Breast epithelium (tissue), 4 donors: ENCODE data around the gene ATOSA. TPM values are rescaled to one million over a fixed set of nuclear protein-coding genes. Genes with fewer than 3 reads are reported as not detected.

Source experiments
- DNase-seq, 2 donors: peaks; one replicate each; pipeline ENCODE4 v3.0.0-alpha.2; 2019; ENCODE audit warnings: low spot score in 2 of 2
- H3K27ac ChIP-seq, 2 donors: fragments of 200-600 bp; sonication (generic) in 1 of 2; one replicate each; pipeline ENCODE4 v1.5.1; 2016 to 2019; ENCODE audit warnings: mild to moderate bottlenecking in 1 of 2
- H3K27me3 ChIP-seq, 2 donors: fragments of 200-600 bp; sonication (generic) in 1 of 2; one replicate each; pipeline versions ENCODE4 v1.5.1 to v1.6.0; 2017 to 2019; ENCODE audit warnings: control low read depth in 1 of 2, mild to moderate bottlenecking in 1 of 2
- H3K36me3 ChIP-seq: fragments of 200-600 bp; one replicate; pipeline ENCODE4 v1.5.1; 2019
- H3K4me1 ChIP-seq, 2 donors: fragments of 200-600 bp; sonication (generic); one replicate each; pipeline ENCODE4 v1.5.1; 2016 to 2019; ENCODE audit warnings: control low read depth in 1 of 2
- H3K4me3 ChIP-seq, 3 donors: fragments of 200-600 bp; sonication (generic); 1 replicate in 2 of 3; 2 replicates in 1 of 3; pipeline ENCODE4 v1.5.1; 2016 to 2019; ENCODE audit warnings: mild to moderate bottlenecking in 3 of 3, moderate library complexity in 2 of 3
- H3K9me3 ChIP-seq, 2 donors: fragments of 200-600 bp; sonication (generic) in 1 of 2; one replicate each; pipeline ENCODE4 v1.5.1; 2016 to 2019; ENCODE audit warnings: control low read depth in 1 of 2
- POLR2A ChIP-seq: fragments of 450-650 bp; IDR thresholded peaks from one replicate; pipeline ENCODE4 v1.6.1; 2016; ENCODE audit warnings: antibody characterized with exemption, mild to moderate bottlenecking, moderate library complexity
- POLR2AphosphoS5 ChIP-seq, 3 donors: sonication (generic); formaldehyde crosslinking; IDR thresholded peaks; one replicate each; pipeline ENCODE4 v1.6.1; 2017; ENCODE audit warnings: antibody characterized with exemption in 3 of 3
- intact Hi-C: fragments of 100-400 bp; cut with DNase I; formaldehyde crosslinking; loops from one replicate; pipeline ENCODE4 v1.15.1; 2023; ENCODE audit warnings: low total_unique reads
- total RNA-seq, 3 donors: library from RNA; depleted of rRNA; stranded (reverse); fragments of >200 nt; gene quantifications; one replicate each; pipeline ENCODE4 v1.1.0, GENCODE V29; 2016
- TF ChIP-seq, protein P1 (sequence below), 3 donors: fragments of 450-650 bp; IDR thresholded peaks; one replicate each; pipeline ENCODE4 v1.5.1; 2016 to 2017; ENCODE audit warnings: antibody characterized with exemption in 3 of 3, mild to moderate bottlenecking in 3 of 3, moderate library complexity in 3 of 3

Gene ATOSA
- total RNA-seq, 3 donors from 2014 or later: 157 to 215 (median 168) TPM

DNA sequence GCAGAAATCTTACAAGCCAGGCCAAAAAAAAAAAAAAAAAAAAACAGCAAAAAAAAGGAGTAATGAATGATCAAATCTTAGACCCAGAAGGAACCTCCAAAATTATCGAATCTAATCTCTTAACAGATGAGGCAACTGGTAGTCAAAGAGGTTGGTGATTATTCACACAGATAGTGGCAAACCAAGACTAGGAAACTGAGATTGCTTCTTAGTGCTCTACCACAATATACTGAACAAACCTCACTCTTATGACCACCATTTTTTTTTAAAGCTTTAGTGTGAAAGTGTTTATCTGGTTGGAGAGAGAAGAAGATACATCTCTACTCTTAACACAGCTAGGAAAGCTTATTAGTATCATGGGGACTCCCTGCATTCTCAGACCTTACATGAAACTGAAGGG, 17.3 kb downstream of the ATOSA start:
- no peak overlapping the region for H3K4me3 ChIP-seq
- intact Hi-C loops: no loop called here
- H3K9me3 ChIP-seq: no peaks in the 10 kb centered on the region
- no peaks in the 10 kb centered on the region for H3K36me3 ChIP-seq
- peaks cover 0 to 5% of the 10 kb centered on the region in 2 donors for H3K4me1 ChIP-seq
- no peaks in the 10 kb centered on the region for H3K27me3 ChIP-seq
- H3K27ac ChIP-seq: no peak overlapping the region
- TF ChIP-seq, protein P1, sequence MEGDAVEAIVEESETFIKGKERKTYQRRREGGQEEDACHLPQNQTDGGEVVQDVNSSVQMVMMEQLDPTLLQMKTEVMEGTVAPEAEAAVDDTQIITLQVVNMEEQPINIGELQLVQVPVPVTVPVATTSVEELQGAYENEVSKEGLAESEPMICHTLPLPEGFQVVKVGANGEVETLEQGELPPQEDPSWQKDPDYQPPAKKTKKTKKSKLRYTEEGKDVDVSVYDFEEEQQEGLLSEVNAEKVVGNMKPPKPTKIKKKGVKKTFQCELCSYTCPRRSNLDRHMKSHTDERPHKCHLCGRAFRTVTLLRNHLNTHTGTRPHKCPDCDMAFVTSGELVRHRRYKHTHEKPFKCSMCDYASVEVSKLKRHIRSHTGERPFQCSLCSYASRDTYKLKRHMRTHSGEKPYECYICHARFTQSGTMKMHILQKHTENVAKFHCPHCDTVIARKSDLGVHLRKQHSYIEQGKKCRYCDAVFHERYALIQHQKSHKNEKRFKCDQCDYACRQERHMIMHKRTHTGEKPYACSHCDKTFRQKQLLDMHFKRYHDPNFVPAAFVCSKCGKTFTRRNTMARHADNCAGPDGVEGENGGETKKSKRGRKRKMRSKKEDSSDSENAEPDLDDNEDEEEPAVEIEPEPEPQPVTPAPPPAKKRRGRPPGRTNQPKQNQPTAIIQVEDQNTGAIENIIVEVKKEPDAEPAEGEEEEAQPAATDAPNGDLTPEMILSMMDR (IDR thresholded peaks at IDR 0.05): no peak
- TF ChIP-seq POLR2AphosphoS5 (IDR thresholded peaks at IDR 0.05) (no peak), POLR2A (no peak)
- no peak for DNase-seq

DNA sequence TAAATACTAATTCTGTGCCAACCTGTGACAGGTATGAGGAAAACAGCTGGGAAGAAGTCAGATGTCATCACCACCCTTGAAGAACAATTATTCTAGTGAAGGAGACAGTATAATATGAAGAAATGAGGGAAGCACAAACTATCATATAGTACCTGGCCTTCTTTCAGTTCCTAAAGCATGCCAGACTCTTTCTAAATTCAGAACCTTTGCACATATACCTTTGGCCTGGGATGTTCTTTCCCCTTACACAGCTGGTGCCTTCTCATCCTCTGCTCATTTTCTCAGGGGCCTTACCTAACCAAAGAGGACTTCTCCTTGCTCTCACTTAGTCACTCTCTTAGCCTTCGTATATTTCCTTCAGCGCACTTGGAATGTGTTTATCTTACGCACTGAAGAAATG, 19.0 kb downstream of the ATOSA start:
- Histone ChIP-seq H3K27ac (peak overlapping the region in 1 of 2 donors; percentile 41), H3K27me3 (no peaks in the 10 kb centered on the region), H3K9me3 (no peaks in the 10 kb centered on the region), H3K4me1 (peaks cover 0 to 17% of the 10 kb centered on the region in 2 donors), H3K36me3 (peaks cover 3% of the 10 kb centered on the region), H3K4me3 (no peak overlapping the region)
- no peak for DNase-seq
- intact Hi-C loops: no loop called here
- TF ChIP-seq POLR2AphosphoS5 (IDR thresholded peaks at IDR 0.05) (no peak), POLR2A (no peak)
- TF ChIP-seq, protein P1 (IDR thresholded peaks at IDR 0.05): no peak

DNA sequence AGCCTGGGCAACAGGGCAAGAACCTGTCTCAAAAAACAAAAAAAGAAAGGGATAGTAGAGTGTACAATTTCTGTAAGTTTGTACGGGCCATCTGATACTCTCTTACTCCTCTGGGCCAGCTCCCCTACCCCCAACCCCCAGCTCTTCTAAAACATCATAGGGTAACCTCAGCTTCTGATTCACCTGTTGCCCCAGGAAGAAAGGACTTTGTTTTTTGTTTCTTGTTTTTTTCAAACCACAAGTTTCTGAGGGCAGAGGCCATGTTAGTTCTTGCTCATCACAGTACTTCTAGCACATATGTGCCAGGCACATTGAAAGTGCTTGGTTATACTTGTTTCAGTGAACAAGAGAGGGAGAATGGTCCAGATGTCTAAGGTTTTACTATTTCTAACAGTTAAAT, 20.2 kb downstream of the ATOSA start:
- Histone ChIP-seq H3K4me1 (peaks cover 0 to 18% of the 10 kb centered on the region in 2 donors), H3K36me3 (peaks cover 7% of the 10 kb centered on the region), H3K27ac (peak overlapping the region in 1 of 2 donors; percentile 41), H3K27me3 (no peaks in the 10 kb centered on the region), H3K4me3 (no peak overlapping the region), H3K9me3 (no peaks in the 10 kb centered on the region)
- no peak for DNase-seq
- TF ChIP-seq POLR2AphosphoS5 (IDR thresholded peaks at IDR 0.05) (no peak), POLR2A (no peak)
- TF ChIP-seq, protein P1 (IDR thresholded peaks at IDR 0.05): no peak
- intact Hi-C loops: no loop called here

DNA sequence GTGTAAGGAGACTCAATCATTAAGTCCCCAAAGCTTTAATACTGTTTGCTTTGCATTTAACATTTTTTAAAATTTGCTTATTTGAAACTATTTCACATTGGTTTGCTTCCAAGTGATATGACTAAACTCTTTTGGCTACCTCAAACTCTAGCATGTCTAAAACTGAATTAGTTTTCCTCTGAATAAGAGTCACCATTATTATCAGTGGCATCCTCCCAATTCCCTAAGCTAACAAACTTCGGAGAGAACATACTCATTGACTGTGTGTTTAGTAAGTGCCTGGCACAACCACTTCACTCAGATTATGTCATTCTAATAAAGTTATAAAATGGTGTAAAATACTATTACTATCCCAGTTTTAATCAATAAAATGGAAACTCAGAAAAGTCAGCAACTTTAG, 21.9 kb downstream of the ATOSA start:
- Histone ChIP-seq H3K27me3 (no peaks in the 10 kb centered on the region), H3K27ac (peak overlapping the region; percentile 35 to 82), H3K4me3 (no peak overlapping the region), H3K36me3 (peaks cover 7% of the 10 kb centered on the region), H3K4me1 (peaks cover 2 to 28% of the 10 kb centered on the region in 2 donors), H3K9me3 (no peaks in the 10 kb centered on the region)
- intact Hi-C loops: no loop called here
- DNase-seq: no peak
- TF ChIP-seq, protein P1 (IDR thresholded peaks at IDR 0.05): no peak
- TF ChIP-seq POLR2AphosphoS5 (IDR thresholded peaks at IDR 0.05) (no peak), POLR2A (no peak)

DNA sequence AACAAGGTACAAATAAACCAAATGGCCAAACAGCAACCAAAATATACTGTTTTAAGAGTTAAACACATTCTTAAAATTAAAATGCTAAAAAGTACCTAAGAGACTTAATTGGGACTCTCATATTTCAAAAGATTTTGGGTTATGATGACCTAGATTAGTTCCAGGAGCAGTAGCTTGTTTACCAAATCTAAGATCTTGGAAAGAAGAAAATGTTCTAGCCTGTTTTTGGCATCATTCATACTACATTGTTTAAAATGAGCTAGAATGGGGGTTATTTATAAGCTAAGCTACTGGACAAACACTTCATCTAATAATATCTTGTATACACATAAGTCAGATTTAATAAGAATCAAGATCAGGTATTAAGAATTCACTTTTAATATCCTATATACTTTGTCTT, 22.8 kb downstream of the ATOSA start:
- no peak for DNase-seq
- peaks cover 7% of the 10 kb centered on the region for H3K36me3 ChIP-seq
- no peaks in the 10 kb centered on the region for H3K9me3 ChIP-seq
- no peak overlapping the region for H3K4me3 ChIP-seq
- no peak for TF ChIP-seq POLR2A
- TF ChIP-seq POLR2AphosphoS5 (IDR thresholded peaks at IDR 0.05): no peak
- TF ChIP-seq, protein P1 (IDR thresholded peaks at IDR 0.05): no peak
- peaks cover 4 to 28% of the 10 kb centered on the region in 2 donors for H3K4me1 ChIP-seq
- peak overlapping the region; percentile 68 to 82 for H3K27ac ChIP-seq
- intact Hi-C loops: no loop called here
- no peaks in the 10 kb centered on the region for H3K27me3 ChIP-seq
